OCI-LY1 (cell line): ENCODE data around the gene THAP4.

Experiments used
- H2AFZ ChIP-seq: fragments of 200-600 bp; sonication (generic), shearing (Covaris generic); 2 replicates; pipeline ENCODE4 v1.6.0; 2014; ENCODE audit warnings: antibody characterized with exemption, mild to moderate bottlenecking, low read length
- H3F3A ChIP-seq: fragments of 200-600 bp; sonication (generic), shearing (Covaris generic); 2 replicates; pipeline ENCODE4 v1.6.0; 2014; ENCODE audit warnings: mild to moderate bottlenecking, antibody characterized with exemption, low read length, moderate library complexity; ENCODE audit not compliant: insufficient read depth
- H3K27ac ChIP-seq: fragments of 200-600 bp; sonication (generic); 2 replicates; pipeline ENCODE4 v1.5.1; 2014; ENCODE audit warnings: low read length, mixed run types, mild to moderate bottlenecking, low read depth; ENCODE audit not compliant: poor library complexity, severe bottlenecking
- H3K27me3 ChIP-seq: fragments of 200-600 bp; sonication (generic); 2 replicates; pipeline ENCODE4 v1.6.0; 2014; ENCODE audit warnings: antibody characterized with exemption, mild to moderate bottlenecking, low read length, moderate library complexity; ENCODE audit not compliant: insufficient read depth
- H3K36me3 ChIP-seq: fragments of 200-600 bp; sonication (generic); 2 replicates; pipeline ENCODE4 v1.6.1; 2014; ENCODE audit warnings: mild to moderate bottlenecking, antibody characterized with exemption, low read length, moderate library complexity, mixed read lengths; ENCODE audit not compliant: insufficient read depth
- H3K4me1 ChIP-seq: fragments of 200-600 bp; sonication (generic); 2 replicates; pipeline ENCODE4 v1.5.1; 2014; ENCODE audit warnings: mild to moderate bottlenecking, low read length, moderate library complexity; ENCODE audit not compliant: insufficient read depth, severe bottlenecking
- H3K4me2 ChIP-seq: fragments of 200-600 bp; sonication (generic), shearing (Covaris generic); 2 replicates; pipeline ENCODE4 v1.6.1; 2014; ENCODE audit warnings: low read length
- H3K4me3 ChIP-seq: fragments of 200-600 bp; sonication (generic); 2 replicates; pipeline ENCODE4 v1.5.1; 2014; ENCODE audit warnings: low read length, low read depth, mild to moderate bottlenecking, mixed read lengths; ENCODE audit not compliant: poor library complexity, severe bottlenecking
- H3K79me2 ChIP-seq: fragments of 200-600 bp; shearing (Covaris generic); 2 replicates; pipeline ENCODE4 v1.6.1; 2016; ENCODE audit warnings: mixed run types, low read length, mixed read lengths; ENCODE audit not compliant: insufficient read depth
- H3K9ac ChIP-seq: fragments of 200-600 bp; sonication (generic), shearing (Covaris generic); 2 replicates; pipeline ENCODE4 v1.6.1; 2014; ENCODE audit warnings: mild to moderate bottlenecking, low read length, mixed read lengths
- H3K9me2 ChIP-seq: fragments of 200-600 bp; sonication (generic), shearing (Covaris generic); 2 replicates; pipeline ENCODE4 v1.6.1; 2014; ENCODE audit warnings: low read depth, mild to moderate bottlenecking, low read length, mixed read lengths
- H3K9me3 ChIP-seq: fragments of 200-600 bp; shearing (Covaris generic); 2 replicates; pipeline ENCODE4 v1.6.1; 2014; ENCODE audit warnings: low read length, mixed read lengths
- H4K20me1 ChIP-seq: fragments of 200-600 bp; sonication (generic), shearing (Covaris generic); 2 replicates; pipeline ENCODE4 v1.6.0; 2016; ENCODE audit warnings: mild to moderate bottlenecking, low read length; ENCODE audit not compliant: insufficient read depth
- CTCF ChIP-seq: fragments of 200-600 bp; sonication (generic), shearing (Covaris generic); IDR thresholded peaks from 2 replicates; pipeline ENCODE4 v1.5.1; 2017; ENCODE audit warnings: mild to moderate bottlenecking, antibody characterized with exemption, low read length, moderate library complexity, mixed read lengths
- EZH2 ChIP-seq: fragments of 200-600 bp; sonication (generic), shearing (Covaris generic); IDR thresholded peaks from 2 replicates; pipeline ENCODE4 v1.8.0; 2017; ENCODE audit warnings: borderline replicate concordance, mixed run types, mild to moderate bottlenecking, antibody characterized with exemption, low read length, moderate library complexity, mixed read lengths

Gene THAP4

GRCh38 chr2:241638940-241639339 lies 2.0 kb upstream of the THAP4 start:
- Histone ChIP-seq H2AFZ (no peak overlapping the region), H3K4me3 (peak overlapping the region; percentile 72), H3K36me3 (peaks cover 28% of the 10 kb centered on the region), H3K79me2 (peaks cover 62% of the 10 kb centered on the region), H3K27ac (no peak overlapping the region), H3K4me2 (peak overlapping the region; percentile 65; the same call in 1 of the 2 replicates), H4K20me1 (no peaks in the 10 kb centered on the region), H3K9me2 (no peaks in the 10 kb centered on the region), H3K9ac (no peak overlapping the region), H3F3A (no peaks in the 10 kb centered on the region), H3K27me3 (no peaks in the 10 kb centered on the region), H3K9me3 (peaks cover 15% of the 10 kb centered on the region), H3K4me1 (peaks cover 23% of the 10 kb centered on the region)
- no peak for TF ChIP-seq CTCF
- no peak for TF ChIP-seq EZH2

- TF ChIP-seq CTCF: no peak
- no peaks in the 10 kb centered on the region for H3K9me2 ChIP-seq
- H3K4me1 ChIP-seq: peaks cover 23% of the 10 kb centered on the region
- H4K20me1 ChIP-seq: no peaks in the 10 kb centered on the region
- H3K4me3 ChIP-seq: peak overlapping the region; percentile 72
- no peaks in the 10 kb centered on the region for H3K27me3 ChIP-seq
- H3K4me2 ChIP-seq: peak overlapping the region; percentile 65
- peaks cover 35% of the 10 kb centered on the region for H3K36me3 ChIP-seq
- peak overlapping the region; percentile 85 for H3K9ac ChIP-seq
- H3F3A ChIP-seq: no peaks in the 10 kb centered on the region
- H3K79me2 ChIP-seq: peaks cover 58% of the 10 kb centered on the region
- H3K9me3 ChIP-seq: peaks cover 15% of the 10 kb centered on the region
- peak overlapping the region; percentile 67 for H3K27ac ChIP-seq
- no peak overlapping the region for H2AFZ ChIP-seq
Measured at GRCh38 chr2:241637795-241638660, 1.1 kb upstream of the THAP4 start.

- peaks cover 51% of the 10 kb centered on the region for H3K36me3 ChIP-seq
- peaks cover 49% of the 10 kb centered on the region for H3K79me2 ChIP-seq
- peak overlapping the region; percentile 85 for H3K4me2 ChIP-seq
- peaks cover 23% of the 10 kb centered on the region for H3K4me1 ChIP-seq
- no peaks in the 10 kb centered on the region for H4K20me1 ChIP-seq
- no peak for TF ChIP-seq EZH2
- no peak for TF ChIP-seq CTCF
- no peaks in the 10 kb centered on the region for H3F3A ChIP-seq
- H3K9ac ChIP-seq: peak overlapping the region; percentile 72
- H3K9me3 ChIP-seq: peaks cover 15% of the 10 kb centered on the region
- H3K27ac ChIP-seq: no peak overlapping the region
- H2AFZ ChIP-seq: no peak overlapping the region
- H3K9me2 ChIP-seq: no peaks in the 10 kb centered on the region
- H3K4me3 ChIP-seq: peak overlapping the region; percentile 72
- no peaks in the 10 kb centered on the region for H3K27me3 ChIP-seq
Measured at GRCh38 chr2:241636182-241637017, 558 bp downstream of the THAP4 start.
